HG03095 (cell line): Measurements from ENCODE around the gene ATP2C2.

Experiments
- ATAC-seq: cut with Tn5 transposase; IDR thresholded peaks from one replicate; pipeline ENCODE4 v1.9.1; 2021; ENCODE audit warnings: moderate library complexity; ENCODE audit not compliant: unreplicated experiment

Gene ATP2C2

GRCh38 chr16:84465154-84465553, 96.8 kb downstream of the ATP2C2 start:
- ATAC-seq, result no peak

GRCh38 chr16:84466692-84467091, 98.4 kb downstream of the ATP2C2 start:
- no peak for ATAC-seq

DNA sequence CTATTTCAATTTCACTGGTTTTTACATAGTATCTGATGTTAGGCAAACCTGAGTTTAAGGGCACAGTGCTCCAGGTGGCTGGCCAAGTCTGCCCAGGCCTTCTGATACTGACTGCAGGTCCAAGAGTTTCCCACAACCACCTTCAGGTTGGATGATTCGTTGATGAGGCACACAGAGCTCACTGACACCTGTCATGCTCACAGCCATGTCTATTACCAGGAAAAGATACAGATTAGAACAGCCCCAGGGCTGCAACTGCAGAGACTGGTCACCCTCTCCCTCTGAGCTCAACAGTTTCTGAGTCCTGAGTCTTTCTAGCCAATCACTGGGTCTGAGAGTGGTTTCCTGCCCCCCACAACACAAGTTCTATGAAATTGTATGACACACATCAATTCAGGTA, 98.9 kb downstream of the ATP2C2 start:
- ATAC-seq, result no peak

- no peak for ATAC-seq
Observed at GRCh38 chr16:84467709-84468108, 99.4 kb downstream of the ATP2C2 start.

DNA sequence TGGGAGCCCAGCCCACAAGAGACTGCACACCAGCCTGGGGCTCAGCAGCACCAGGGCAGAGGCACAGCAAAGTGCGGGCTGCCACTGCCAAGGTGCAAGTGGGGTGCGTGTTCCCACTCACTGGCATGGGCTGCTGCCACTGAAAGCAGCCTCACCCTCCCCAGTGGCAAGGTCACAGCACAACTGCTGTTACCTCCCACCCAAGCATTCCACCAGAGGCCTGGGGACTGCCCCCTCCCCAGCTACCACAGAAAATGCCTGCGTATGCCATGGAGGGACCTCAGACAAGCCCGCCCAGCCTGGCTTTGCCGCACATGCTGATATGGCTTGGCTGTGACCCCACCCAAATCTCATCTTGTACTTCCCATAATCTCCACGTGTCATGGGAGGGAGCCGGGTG, 103.0 kb downstream of the ATP2C2 start:
- no peak for ATAC-seq

DNA sequence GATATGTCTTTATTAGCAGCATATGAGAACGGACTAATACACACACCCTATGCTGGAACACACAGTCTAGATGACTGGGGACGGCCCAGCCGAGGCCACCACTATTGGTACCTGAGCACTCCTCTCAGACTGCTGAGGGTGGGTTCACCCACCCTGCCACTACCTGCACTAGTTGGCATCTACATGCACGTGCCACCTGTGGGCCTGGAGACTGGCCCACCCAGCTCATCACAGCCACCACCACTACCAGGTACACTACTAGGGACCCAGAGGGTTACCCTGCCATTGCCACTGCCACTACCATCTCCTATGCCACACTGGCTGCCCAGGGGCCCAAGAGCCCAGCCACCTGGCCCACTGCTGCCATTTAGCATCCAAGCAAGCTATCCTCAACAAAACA, 103.6 kb downstream of the ATP2C2 start:
- ATAC-seq, result no peak

DNA sequence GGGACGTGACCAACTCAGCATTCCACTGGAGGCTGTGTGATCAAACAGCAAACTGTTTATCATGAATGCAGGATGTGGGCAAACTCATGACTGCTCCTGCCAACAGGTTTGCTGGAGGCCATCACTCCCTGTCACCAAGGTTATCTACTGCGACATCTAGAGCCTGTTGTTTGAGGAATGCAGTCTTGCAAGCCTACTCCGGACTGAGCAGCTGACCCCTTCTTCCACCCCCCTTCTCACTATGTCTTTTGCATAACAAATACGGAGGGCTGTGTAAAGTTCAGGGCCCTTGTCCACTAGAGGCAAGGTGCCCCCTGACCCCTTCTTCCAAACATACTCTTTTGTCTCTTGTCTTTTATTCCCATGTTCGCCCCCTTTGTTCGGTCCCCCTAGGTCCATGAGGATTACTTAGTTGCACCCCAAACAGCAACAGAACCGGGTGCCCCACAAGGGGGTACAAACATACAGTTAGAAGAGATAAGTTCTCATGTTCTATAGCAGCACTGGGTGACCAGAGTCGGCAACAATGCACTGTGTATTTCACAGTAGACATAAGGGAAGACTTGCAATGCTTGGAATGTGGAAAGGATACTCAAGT, 107.4 kb downstream of the ATP2C2 start:
- no peak for ATAC-seq

GRCh38 chr16:84476401-84476800, 108.1 kb downstream of the ATP2C2 start:
- no peak for ATAC-seq

DNA sequence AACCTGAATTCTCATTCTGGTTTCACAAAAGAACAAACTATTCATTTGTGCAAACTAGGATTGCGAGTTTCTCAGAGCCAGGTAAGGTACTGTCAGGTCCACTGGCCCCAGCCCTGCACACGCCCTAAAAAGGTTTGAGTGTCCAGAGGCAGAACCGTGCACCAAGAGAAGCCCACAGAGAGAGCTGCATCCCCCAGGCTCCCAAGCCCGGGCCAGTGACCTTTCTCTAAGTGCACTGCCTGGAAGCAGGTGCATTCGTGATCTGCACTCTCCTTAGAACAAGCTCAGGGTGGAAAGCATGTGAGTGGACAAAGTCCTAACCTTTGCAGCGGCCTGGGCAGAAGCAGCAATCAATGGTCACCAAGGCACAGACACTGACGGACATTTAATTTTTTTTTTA, 109.3 kb downstream of the ATP2C2 start:
- ATAC-seq, result no peak

- ATAC-seq, result no peak
Observed at GRCh38 chr16:84478172-84478947, 110.0 kb downstream of the ATP2C2 start.

DNA sequence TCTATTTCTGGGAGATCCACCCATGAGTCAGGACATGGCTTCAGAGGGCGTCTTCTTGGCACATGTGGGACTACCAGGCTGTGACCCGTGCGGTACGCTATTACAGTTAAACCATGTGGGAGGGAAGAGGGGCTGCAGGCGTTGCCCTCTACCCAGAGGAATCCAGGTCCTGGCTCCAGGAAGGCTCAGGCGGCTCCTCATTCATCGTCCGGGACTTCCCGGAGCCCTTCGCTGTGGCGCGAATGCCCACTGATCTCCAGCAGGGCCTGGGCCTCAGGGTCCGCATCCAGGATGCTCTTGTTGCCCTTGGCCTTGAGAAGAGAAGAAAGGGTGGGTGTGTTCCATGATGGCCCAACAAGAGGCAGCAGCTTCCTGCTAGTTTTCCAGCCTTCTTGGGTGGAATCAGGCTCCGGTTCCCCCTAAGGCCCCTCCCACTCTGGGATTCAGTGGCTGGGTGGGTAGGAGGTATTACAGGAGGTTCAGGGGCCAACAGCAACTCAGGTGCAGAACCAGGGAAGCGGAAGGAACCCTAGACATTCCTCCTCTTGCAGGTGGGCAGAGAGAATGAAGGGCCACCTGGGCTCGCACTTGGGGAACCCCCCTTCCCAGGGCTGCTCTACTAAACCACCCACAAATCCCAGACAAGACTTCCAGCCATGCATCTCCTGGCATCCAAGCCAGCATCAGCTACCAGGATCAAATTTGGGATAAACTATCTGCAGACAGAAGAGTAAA, 111.5 kb downstream of the ATP2C2 start:
- ATAC-seq, result no peak

- no peak for ATAC-seq
Observed at GRCh38 chr16:84481051-84481735, 112.9 kb downstream of the ATP2C2 start.

- ATAC-seq, result no peak
Observed at GRCh38 chr16:84482001-84482891, 113.9 kb downstream of the ATP2C2 start.

- ATAC-seq, result no peak
Observed at GRCh38 chr16:84482951-84483881, 114.9 kb downstream of the ATP2C2 start.

DNA sequence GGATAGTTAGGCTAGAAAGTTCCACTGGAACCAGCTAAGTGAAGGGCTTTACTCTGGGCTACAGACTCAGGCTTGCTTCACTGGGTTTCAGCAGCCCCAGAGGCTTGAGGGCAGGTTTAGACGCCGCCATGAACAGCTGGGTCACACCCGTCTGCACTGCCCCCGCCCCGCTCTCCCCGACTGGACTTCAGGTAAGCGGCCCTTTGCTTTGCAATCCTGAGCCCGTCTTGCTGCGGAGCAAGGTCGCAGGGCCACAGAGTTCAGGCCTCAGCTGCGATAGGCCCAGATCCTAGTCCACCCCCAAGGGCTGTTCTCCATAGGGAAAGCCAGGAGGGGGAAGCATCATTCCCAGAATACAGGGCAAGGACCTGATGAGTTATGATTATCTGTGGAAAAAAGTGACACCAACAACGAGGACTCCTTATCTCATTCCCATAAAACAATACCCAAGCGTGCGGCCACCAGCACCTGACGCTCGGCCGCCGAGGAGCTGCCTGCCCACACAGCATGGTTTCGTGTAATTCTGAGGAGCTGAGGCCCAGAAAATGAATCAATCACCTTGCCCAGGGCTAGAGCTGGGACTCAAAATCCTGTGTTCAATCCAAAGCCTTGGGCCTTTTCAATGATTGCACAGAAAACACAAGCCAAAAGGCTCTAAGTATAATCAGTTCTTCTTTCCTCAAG, 115.7 kb downstream of the ATP2C2 start:
- no peak for ATAC-seq

DNA sequence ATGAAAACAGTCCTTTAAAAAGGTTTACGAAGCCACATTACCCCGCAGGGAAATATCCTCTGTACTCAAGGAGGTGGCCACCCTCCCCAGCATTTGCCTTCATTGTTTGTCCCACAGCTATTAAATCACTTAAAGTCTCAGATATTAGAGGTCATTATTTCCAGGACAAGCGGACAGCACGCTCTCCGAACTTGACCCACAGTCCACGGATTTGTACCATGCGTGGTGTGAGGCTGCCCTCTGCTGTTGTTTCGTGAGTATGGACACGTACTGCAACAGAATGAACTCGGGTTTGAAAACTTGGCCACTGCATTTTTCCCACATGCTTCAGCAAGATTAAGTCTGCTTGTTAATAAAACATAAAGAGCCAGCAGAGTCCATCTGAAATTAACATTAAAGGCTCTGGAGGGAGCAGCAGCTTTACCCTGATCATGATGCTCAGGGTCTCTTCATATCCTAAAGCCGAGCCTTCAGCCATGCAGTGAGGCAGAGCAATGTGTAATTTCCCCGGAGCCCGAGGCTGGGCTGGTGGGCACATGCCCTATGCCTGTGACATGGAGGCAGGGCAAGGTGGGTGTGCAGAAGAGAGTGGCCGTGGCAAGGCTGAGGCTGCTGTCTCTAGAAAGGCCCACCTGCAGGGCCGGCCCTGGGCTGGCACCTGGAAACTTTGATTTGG, 116.4 kb downstream of the ATP2C2 start:
- no peak for ATAC-seq

- no peak for ATAC-seq
Observed at GRCh38 chr16:84485255-84486010, 117.1 kb downstream of the ATP2C2 start.

- no peak for ATAC-seq
Observed at GRCh38 chr16:84486126-84486525, 117.8 kb downstream of the ATP2C2 start.
